Stimulated activated CD4-positive, alpha-beta T cell treated with anti-CD3 and anti-CD28 coated beads, Interleukin-1b, Interleukin-23, amount 100 ng/mL, for 48 hours (primary cell): Measurements from ENCODE around the gene CD44.

Experiments used
- DNase-seq: peaks from one replicate; pipeline ENCODE4 v3.0.0-alpha.2; 2020

CD44 gene

DNA sequence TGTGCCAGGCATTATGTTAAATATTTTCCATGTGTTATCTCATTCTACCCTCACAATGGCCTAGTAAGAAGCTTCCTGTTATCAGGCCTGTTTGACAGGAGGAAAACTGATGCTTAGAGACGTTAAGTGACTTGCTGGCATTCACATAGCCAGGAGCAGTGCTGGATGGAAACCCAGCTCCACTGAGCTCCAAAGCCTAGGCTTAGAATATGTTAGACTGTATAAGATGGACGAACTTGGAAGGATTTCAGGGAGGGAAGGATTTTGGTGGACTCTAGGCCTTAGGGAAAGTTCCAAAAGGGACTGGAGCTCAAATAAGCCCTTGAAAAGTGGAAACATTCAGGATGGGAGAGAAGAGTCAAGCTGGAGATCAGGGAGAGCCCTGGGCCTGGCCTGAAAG lies 2.1 kb downstream of the CD44 start:
- DNase-seq = no peak

DNA sequence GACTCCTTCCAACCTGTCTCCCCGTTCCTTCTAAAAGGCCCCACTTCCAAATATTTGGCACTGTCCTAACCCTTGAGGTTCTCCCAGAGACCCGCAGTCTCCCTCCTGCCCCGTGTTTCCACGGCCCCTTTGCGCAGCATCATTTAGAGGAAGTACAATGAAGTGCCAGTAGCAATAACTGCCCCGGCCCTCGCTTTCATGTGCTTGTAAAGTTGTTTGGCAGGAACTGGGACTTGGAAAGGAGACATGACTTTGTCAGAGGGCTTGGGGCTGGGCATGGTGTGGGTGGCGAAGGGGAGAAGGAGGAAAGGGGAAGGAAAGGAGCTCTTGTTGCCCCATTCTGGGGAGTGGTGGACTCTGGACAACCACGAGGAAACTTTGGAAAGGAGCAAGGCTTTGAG lies 2.6 kb downstream of the CD44 start:
- DNase-seq = no peak

DNA sequence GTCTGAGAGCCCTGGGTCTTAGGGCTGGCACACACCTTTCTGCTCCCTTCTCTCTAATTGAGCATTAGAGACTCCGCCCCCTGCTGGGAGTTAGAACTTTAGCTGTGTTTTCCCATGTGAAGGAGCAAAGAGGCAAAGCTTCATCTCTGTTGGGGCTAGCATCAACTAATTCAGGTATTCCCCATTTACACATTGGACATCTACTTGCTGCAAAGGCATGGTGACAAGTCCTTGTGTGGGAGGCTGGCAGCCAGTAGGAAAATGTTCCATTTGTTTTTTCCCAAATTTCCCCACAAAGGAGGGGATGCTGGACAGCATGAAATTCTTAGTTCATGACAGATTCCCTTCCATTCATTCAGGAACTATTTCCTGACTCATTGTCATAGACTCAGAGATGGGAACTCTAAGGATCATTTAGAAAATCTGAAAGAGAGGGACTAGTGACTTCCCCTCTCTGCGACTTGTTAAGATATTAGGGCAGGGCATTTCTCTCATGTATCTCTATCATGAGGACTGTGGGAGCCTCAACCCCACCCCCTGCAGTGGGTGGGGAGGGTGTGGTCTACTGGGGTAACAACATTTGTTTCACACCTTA lies 3.6 kb downstream of the CD44 start:
- no peak for DNase-seq

DNA sequence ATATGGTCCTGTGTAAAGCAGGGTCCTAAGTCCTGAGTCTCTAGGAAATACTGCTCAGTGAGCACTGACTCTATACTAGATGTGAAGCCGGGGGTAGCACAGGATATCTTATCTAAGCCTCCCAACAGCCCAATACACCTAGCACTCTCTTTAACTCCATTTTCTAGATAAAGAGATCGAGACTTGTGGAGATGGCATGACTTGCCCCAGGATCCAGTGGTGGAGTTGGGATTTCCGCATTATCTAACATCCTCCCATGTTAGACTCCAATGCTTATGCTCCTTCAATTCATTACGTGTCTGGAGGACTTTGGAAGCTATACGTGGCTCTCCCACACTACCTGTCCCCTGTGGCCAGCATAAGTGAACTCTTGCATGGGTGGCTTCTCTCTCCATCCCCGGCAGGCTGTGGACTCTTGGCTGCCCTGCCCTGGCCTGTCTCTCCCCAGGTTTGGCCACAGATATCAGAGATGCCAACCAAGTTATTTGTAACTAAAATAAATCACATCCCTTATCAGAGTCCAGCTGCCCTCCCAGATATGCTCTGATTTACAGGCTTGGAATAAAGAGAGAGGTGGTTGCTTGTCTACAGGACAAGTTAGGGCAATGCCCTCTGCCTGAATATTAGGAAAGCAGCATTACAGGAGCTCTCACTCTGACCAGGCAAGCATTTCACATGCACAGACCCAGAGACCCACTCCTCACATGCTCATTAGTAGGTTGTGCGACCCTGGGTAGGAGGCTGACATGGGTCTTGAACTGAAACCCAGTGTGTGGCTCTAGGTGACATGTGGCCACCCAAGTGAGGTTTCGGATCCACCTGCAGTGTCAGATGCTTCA lies 4.5 kb downstream of the CD44 start:
- no peak for DNase-seq

GRCh38 chr11:35144136-35144741 lies 5.3 kb downstream of the CD44 start:
- peak; percentile 73 for DNase-seq

- no peak for DNase-seq
Observed at GRCh38 chr11:35144806-35145205, 5.8 kb downstream of the CD44 start.

GRCh38 chr11:35145271-35145670 lies 6.3 kb downstream of the CD44 start:
- peak; percentile 61 for DNase-seq

DNA sequence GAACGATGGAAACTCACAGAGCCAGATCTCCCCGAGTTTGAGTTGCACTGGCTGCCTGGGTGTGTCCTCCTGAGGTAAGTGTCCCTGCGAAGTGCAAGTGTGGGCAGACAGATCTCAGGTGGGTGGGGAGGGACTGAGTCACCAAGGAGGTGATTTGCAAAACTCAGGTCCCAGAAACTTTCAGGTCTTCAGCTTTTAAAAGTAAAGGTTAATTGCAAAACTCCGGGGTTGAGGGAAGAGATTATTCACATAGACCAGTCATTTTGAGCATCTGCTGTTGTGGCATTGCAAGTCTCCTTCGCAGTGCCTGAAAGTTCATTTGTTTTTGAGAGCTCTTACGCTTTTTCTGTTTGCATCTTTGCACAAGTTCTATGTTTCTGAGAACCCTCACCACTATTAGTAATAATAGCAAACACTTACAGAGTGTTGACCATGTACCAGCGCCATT lies 7.1 kb downstream of the CD44 start:
- peak; percentile 89 for DNase-seq

- DNase-seq = no peak
Observed at GRCh38 chr11:35146711-35147110, 7.7 kb downstream of the CD44 start.

- no peak for DNase-seq
Observed at GRCh38 chr11:35147235-35147634, 8.3 kb downstream of the CD44 start.

GRCh38 chr11:35148163-35148837 lies 9.3 kb downstream of the CD44 start:
- DNase-seq = peak; percentile 51

DNA sequence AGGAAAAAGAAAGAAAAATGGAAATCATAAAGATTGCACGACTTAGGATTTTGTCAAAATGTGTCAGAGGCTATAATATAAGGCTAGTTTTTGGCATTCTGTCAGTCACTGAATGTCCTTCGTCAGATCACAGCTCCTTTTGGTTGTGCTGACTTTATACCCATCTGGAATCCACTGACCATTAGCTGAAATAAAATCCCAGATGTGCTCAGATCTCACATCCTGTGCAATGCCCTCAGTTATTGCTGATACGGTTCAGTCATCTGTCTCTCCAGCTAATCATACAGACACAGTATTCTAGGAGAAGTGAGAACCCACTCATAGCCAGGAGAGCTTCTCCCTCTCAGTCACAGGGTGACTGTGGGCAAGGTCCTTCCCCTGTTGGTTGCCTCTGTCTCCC lies 11.5 kb downstream of the CD44 start:
- DNase-seq = no peak

DNA sequence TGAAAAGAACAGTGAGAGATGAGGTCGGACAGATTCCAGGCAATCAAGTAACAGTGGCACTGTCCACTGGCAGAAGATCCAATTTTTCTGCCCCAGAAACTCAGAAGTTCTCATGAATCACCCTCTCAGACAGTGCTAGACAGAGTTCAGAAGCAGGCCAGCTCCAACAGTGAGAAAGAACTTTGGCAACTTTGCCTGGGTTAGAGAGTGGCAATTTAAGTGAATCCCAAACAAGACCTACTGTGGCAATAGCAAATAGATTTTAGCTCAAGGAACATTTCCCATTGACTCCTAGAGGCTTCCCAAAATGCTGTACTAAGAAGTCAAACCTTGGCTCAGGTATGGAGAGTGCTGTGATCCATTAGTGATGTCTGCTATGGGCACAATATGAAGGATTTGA lies 12.3 kb downstream of the CD44 start:
- DNase-seq = no peak

DNA sequence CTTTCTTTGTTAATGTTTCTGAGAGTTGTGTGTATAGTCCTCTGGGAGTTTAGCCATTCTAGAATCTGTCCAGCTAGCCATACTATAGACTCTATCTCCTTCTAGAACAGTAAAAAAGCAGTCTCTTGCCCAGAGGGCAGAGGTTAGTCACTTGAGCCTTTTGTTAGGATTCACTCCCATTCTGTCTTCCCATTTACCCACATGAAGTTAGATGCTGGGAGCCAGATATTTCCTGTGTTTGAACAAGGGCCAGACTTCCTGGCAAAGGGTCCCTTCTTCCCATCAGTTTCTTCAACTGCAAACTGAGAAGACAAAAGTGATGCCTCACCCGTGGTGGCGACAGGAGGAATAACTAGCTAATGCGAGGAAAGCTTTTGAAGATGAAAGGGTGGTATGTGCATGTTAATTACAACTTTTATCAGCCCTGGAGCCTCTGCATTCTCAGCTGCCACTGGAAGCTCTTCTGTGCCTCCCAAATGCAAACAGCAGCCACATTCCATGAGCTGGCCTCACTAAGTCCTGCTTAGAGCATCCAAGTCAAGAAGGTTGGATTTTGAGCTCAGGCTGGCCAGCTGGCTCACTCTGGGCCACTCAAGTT lies 12.8 kb downstream of the CD44 start:
- no peak for DNase-seq

- no peak for DNase-seq
Observed at GRCh38 chr11:35152575-35152974, 13.6 kb downstream of the CD44 start.

GRCh38 chr11:35153280-35153679 lies 14.3 kb downstream of the CD44 start:
- DNase-seq = no peak

GRCh38 chr11:35154952-35155351 lies 16.0 kb downstream of the CD44 start:
- no peak for DNase-seq

GRCh38 chr11:35155677-35156076 lies 16.7 kb downstream of the CD44 start:
- no peak for DNase-seq

DNA sequence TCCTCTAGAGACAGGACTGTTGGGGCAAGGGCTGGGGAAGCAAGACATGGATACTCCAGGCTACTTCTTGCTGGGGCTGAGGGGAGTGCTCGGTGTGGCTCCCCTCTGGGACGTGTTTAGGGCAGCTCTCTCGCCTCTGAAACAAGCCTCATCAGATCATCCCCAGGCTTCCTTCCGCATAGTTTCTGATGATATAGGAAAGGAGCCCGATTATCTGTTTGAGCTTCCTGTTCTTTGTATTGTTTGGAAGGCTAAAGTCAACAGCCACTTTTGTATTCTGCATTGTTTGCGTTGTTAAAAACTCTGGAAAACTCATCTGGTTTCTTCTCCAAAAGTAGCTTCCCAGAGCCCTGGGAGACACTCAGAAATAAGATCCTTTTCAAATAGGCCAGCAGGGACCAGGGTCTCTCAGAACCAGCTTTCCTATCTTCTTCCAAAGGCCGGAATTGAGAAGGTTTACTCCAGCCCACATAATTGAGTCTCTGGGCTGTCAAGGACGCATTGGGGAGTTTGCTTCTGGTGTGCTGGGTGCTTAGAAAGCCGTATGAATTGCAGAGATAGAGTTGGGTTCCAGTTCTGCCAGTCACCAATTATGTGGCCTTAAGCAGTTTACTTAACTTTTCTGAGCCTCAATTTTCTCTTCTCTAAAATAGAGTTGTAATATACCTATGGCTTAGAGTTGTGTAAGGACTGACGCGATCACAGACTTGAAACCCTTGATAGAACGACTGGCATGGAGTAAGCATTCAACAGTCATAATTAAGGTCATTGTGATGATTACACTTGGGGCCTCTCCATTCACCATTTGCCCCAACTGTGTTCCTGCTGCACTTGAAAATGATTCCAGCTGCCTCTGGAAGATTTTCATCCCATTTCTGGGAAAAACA lies 19.1 kb downstream of the CD44 start:
- DNase-seq = no peak

- DNase-seq = no peak
Observed at GRCh38 chr11:35158701-35159510, 19.9 kb downstream of the CD44 start.

DNA sequence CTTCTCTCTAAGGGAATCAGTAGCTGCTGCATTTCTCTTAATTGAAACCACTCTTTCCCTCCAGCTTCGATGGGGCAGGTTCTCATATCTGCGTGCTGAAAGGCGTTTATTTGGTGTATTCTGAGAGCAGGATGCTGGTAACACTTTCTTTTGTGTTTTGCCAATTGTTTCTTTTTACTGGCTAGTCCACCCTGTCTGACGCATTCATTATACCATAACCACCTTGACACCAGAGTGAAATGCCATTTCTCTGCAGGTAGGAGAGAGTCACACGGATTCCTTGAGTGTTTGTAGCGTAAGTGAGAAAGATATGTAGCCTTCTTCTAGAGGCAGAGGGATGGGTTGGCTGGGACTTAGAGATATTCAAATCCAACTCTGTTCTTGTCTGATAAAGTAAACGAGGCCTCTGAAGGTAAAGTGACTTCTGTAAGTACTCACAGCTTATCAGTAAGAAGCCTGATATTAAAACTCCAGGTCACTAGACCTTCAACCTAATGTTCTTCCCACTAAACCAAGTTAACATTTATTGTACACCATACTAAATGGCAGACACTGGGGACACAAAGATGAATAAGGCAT lies 21.4 kb downstream of the CD44 start:
- DNase-seq = no peak
